T-helper 1 cell (primary cell): ENCODE measurements around the gene SMOC2.

Experiments
- DNase-seq, 5 donors: peaks; one replicate each; pipeline ENCODE4 v3.0.0-alpha.2; 2012 to 2020

Gene SMOC2

GRCh38 chr6:168415993-168416530 lies 24.9 kb upstream of the SMOC2 start:
- DNase-seq = no peak

- no peak for DNase-seq
Observed at GRCh38 chr6:168416531-168416930, 24.5 kb upstream of the SMOC2 start.

- DNase-seq = no peak
Observed at GRCh38 chr6:168417191-168417590, 23.8 kb upstream of the SMOC2 start.

- no peak for DNase-seq
Observed at GRCh38 chr6:168417679-168418557, 23.1 kb upstream of the SMOC2 start.

GRCh38 chr6:168418711-168419121 lies 22.3 kb upstream of the SMOC2 start:
- DNase-seq = no peak

- DNase-seq = no peak
Observed at GRCh38 chr6:168419569-168419968, 21.4 kb upstream of the SMOC2 start.

- no peak for DNase-seq
Observed at GRCh38 chr6:168420084-168420483, 20.9 kb upstream of the SMOC2 start.

- no peak for DNase-seq
Observed at GRCh38 chr6:168420706-168421105, 20.3 kb upstream of the SMOC2 start.

- DNase-seq = no peak
Observed at GRCh38 chr6:168427184-168427583, 13.8 kb upstream of the SMOC2 start.

GRCh38 chr6:168428052-168428826 lies 12.7 kb upstream of the SMOC2 start:
- no peak for DNase-seq

- DNase-seq = no peak
Observed at GRCh38 chr6:168428863-168429262, 12.1 kb upstream of the SMOC2 start.

GRCh38 chr6:168432196-168432595 lies 8.8 kb upstream of the SMOC2 start:
- no peak for DNase-seq

GRCh38 chr6:168433898-168434297 lies 7.1 kb upstream of the SMOC2 start:
- DNase-seq = no peak

GRCh38 chr6:168434505-168434904 lies 6.5 kb upstream of the SMOC2 start:
- no peak for DNase-seq

- DNase-seq = no peak
Observed at GRCh38 chr6:168437751-168438150, 3.2 kb upstream of the SMOC2 start.

GRCh38 chr6:168438783-168439520 lies 2.0 kb upstream of the SMOC2 start:
- no peak for DNase-seq

- no peak for DNase-seq
Observed at GRCh38 chr6:168439794-168440450, 1.1 kb upstream of the SMOC2 start.

GRCh38 chr6:168441434-168442391 lies 729 bp downstream of the SMOC2 start:
- DNase-seq = no peak

GRCh38 chr6:168442646-168443045 lies 1.7 kb downstream of the SMOC2 start:
- no peak for DNase-seq

- no peak for DNase-seq
Observed at GRCh38 chr6:168447282-168447681, 6.3 kb downstream of the SMOC2 start.

- no peak for DNase-seq
Observed at GRCh38 chr6:168447700-168448099, 6.7 kb downstream of the SMOC2 start.
